Esophagus (tissue), 2 donors: ENCODE data around the gene RBM5. TPM values are rescaled to one million over a fixed set of nuclear protein-coding genes. Genes with fewer than 3 reads are reported as not detected.

Experiments used
- H3K27ac ChIP-seq, 2 donors: one replicate each; pipeline ENCODE4 v1.5.1; 2013; ENCODE audit warnings: low read depth in 2 of 2, mild to moderate bottlenecking in 2 of 2, inconsistent platforms in 1 of 2, low read length in 1 of 2, moderate library complexity in 1 of 2
- H3K27me3 ChIP-seq, 2 donors: one replicate each; pipeline ENCODE4 v1.6.1; 2013; ENCODE audit warnings: low read length in 2 of 2, control low read depth in 1 of 2, mild to moderate bottlenecking in 1 of 2; ENCODE audit not compliant: insufficient read depth in 2 of 2, control insufficient read depth in 1 of 2
- H3K36me3 ChIP-seq, 2 donors: one replicate each; pipeline ENCODE4 v1.6.1; 2013; ENCODE audit warnings: low read length in 1 of 2; ENCODE audit not compliant: control insufficient read depth in 2 of 2, insufficient read depth in 2 of 2
- H3K4me1 ChIP-seq, 2 donors: one replicate each; pipeline ENCODE4 v1.6.1; 2013; ENCODE audit warnings: low read length in 1 of 2; ENCODE audit not compliant: control insufficient read depth in 2 of 2, insufficient read depth in 2 of 2
- H3K4me3 ChIP-seq, 2 donors: one replicate each; pipeline ENCODE4 v1.5.1; 2013; ENCODE audit warnings: low read length in 2 of 2, mild to moderate bottlenecking in 2 of 2, low read depth in 1 of 2, moderate library complexity in 1 of 2
- H3K9me3 ChIP-seq, 2 donors: one replicate each; pipeline ENCODE4 v1.6.1; 2013; ENCODE audit warnings: mild to moderate bottlenecking in 2 of 2, low read depth in 1 of 2, low read length in 1 of 2, moderate library complexity in 1 of 2; ENCODE audit not compliant: control insufficient read depth in 2 of 2, insufficient read depth in 1 of 2
- WGBS, 2 donors: extraction: QIAGEN DNeasy Blood & Tissue Kit; methylation state at CpG; one replicate each; pipeline ENCODE4 v1.1.7; 2013; 5-methylcytosine and 5-hydroxymethylcytosine counted together
- polyA plus RNA-seq, 2 donors: library from polyadenylated mRNA; stranded (reverse); fragments of 200-250 nt; gene quantifications; one replicate each; pipeline ENCODE4 v1.2.3, GENCODE V29; 2013
- donor health status: healthy with polysubstance abuse.
- donor health status: Bipolar disorder and iron deficiency.

Gene RBM5
- polyA plus RNA-seq, 2 donors: 62.0 to 97.4 TPM

- Histone ChIP-seq H3K4me3 (no peak overlapping the region), H3K36me3 (peaks cover 0 to 32% of the 10 kb centered on the region in 2 donors), H3K9me3 (no peaks in the 10 kb centered on the region), H3K27ac (peak overlapping the region; percentile 88 to 98), H3K4me1 (peaks cover 28 to 83% of the 10 kb centered on the region in 2 donors), H3K27me3 (no peaks in the 10 kb centered on the region)
- WGBS, 2 donors: 14 to 31% methylated on average over 7 of the region's 7 CpGs
Measured at GRCh38 chr3:50164984-50165909, 76.5 kb downstream of the RBM5 start.

GRCh38 chr3:50165910-50166538, 77.3 kb downstream of the RBM5 start:
- Histone ChIP-seq H3K36me3 (peaks cover 0 to 29% of the 10 kb centered on the region in 2 donors), H3K4me1 (peaks cover 28 to 87% of the 10 kb centered on the region in 2 donors), H3K4me3 (no peak overlapping the region), H3K27me3 (no peaks in the 10 kb centered on the region), H3K9me3 (no peaks in the 10 kb centered on the region), H3K27ac (peak overlapping the region; percentile 88 to 98)
- 23 to 30% methylated on average over 15 of the region's 15 CpGs for WGBS, 2 donors

DNA sequence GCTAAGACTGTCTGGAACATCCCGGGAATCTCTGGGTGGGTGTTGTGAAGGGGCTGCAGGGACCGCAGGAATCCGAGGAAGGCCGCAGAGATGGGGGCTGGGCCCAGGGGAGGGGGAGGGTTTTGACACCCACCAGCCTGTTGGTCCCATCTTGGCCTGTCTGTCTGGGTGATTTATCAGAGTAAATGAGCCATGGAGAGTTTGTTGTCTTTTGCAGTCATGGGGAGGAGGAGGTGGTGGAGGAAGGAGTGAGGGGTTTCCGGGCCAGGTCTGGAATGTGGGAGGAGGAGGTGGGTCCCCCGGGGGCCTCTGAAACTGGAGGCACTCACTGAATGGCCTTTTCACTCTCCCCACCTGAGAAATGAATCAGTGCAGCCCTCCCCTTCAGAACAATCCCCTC, 77.9 kb downstream of the RBM5 start:
- no peaks in the 10 kb centered on the region for H3K27me3 ChIP-seq
- H3K27ac ChIP-seq: peak overlapping the region; percentile 88 to 98
- H3K36me3 ChIP-seq: peaks cover 0 to 25% of the 10 kb centered on the region in 2 donors
- no peaks in the 10 kb centered on the region for H3K9me3 ChIP-seq
- H3K4me1 ChIP-seq: peaks cover 26 to 88% of the 10 kb centered on the region in 2 donors
- WGBS, 2 donors: 35 to 45% methylated on average over 6 of the region's 6 CpGs
- no peak overlapping the region for H3K4me3 ChIP-seq

DNA sequence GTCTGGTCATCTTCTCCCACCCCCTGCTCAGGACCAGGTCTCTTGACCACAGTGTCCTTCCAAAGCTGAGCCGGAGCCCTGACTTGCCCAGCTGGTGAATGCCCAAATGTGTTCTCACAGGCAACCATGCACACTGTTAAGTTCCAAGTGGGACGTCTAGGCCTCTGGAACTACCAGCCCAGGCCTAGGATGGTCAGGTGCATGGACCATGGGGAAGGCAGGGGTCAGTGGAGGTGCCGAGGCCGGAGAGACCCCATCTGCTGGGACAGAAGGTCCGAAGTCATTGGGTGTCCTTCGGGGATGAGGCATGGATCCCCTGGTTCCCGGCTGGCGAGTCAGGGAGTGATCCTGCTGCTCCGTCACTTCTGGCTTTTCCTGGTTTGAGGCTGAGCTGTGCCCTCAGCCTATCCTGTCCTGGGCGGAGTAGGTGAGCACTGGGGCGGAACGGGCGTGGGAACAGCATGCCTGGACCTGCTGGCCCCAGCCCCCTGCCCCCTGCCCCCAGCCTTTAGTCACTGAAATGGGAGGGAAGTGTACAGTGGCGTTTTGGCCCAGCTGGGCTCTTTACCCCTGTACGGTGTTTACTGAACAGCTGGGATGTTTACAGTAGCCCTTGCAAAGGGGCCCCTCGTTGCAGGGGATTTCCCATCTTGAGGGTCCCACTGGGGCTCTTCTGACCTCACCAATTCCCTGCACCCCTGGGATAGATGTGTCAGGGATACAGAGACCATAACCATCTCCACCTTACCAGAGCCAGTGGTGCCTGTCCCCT, 78.5 kb downstream of the RBM5 start:
- WGBS, 2 donors: 34 to 48% methylated on average over 16 of the region's 16 CpGs
- no peaks in the 10 kb centered on the region for H3K27me3 ChIP-seq
- H3K36me3 ChIP-seq: peaks cover 0 to 23% of the 10 kb centered on the region in 2 donors
- H3K27ac ChIP-seq: peak overlapping the region; percentile 88 to 98
- no peaks in the 10 kb centered on the region for H3K9me3 ChIP-seq
- H3K4me1 ChIP-seq: peaks cover 26 to 88% of the 10 kb centered on the region in 2 donors
- no peak overlapping the region for H3K4me3 ChIP-seq

- Histone ChIP-seq H3K27ac (peak overlapping the region; percentile 88 to 98), H3K4me1 (peaks cover 28 to 88% of the 10 kb centered on the region in 2 donors)
Measured at GRCh38 chr3:50167841-50168209, 79.1 kb downstream of the RBM5 start.

DNA sequence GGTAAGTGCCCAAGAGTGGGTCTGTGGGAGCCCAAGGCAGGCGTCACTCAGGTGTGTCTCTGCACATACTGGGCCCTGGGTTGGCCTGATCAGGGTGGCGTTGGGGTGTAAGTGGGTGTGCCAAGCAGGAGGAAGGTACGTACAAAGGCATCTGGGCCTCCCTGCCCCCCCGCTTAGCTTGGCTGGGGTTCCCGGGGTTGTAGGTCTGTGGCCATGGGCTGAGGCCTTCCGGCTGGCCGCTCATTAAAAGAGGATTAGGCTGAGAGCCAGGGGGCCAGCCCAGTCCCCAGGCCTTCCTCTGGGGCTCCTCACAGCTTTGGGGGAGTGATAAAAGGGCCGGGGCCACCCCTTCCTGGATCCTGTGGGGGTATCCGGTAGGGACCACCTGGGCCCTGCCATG, 79.7 kb downstream of the RBM5 start:
- peaks cover 0 to 16% of the 10 kb centered on the region in 2 donors for H3K36me3 ChIP-seq
- H3K4me3 ChIP-seq: no peak overlapping the region
- H3K9me3 ChIP-seq: no peaks in the 10 kb centered on the region
- H3K27me3 ChIP-seq: no peaks in the 10 kb centered on the region
- H3K27ac ChIP-seq: peak overlapping the region; percentile 88 to 98
- peaks cover 28 to 82% of the 10 kb centered on the region in 2 donors for H3K4me1 ChIP-seq
- 43 to 45% methylated on average over 9 of the region's 9 CpGs for WGBS, 2 donors

More at GRCh38 chr3:50167841-50168209, 79.1 kb downstream of the RBM5 start:
- H3K36me3 ChIP-seq: peaks cover 0 to 19% of the 10 kb centered on the region in 2 donors
- no peak overlapping the region for H3K4me3 ChIP-seq
- 76 to 87% methylated on average over 7 of the region's 7 CpGs for WGBS, 2 donors
- H3K9me3 ChIP-seq: no peaks in the 10 kb centered on the region
- H3K27me3 ChIP-seq: no peaks in the 10 kb centered on the region

Other genes with a start within 250 kb of the RBM5 start
- 1 to 10 TPM; 4.1 to 4.3 TPM for gene TRAIP, start 232.4 kb upstream of the RBM5 start, polyA plus RNA-seq
- gene CAMKV, start 219.0 kb upstream of the RBM5 start, polyA plus RNA-seq: under 1 TPM in 1 of 2 donors, not detected in 1; 0.01 TPM
- gene MST1R, start 185.0 kb upstream of the RBM5 start, polyA plus RNA-seq: 10 to 100 TPM; 23.6 to 53.4 TPM
- gene MON1A, start 159.1 kb upstream of the RBM5 start, polyA plus RNA-seq: 10 to 100 TPM in 1 of 2 donors, 1 to 10 TPM in 1; 7.0 to 10.2 TPM
- 100 to 1,000 TPM in 1 of 2 donors, 10 to 100 TPM in 1; 36.5 to 101 TPM for gene RBM6, start 148.8 kb upstream of the RBM5 start, polyA plus RNA-seq
- 10 to 100 TPM; 55.4 to 79.6 TPM for gene SEMA3F, start 66.4 kb downstream of the RBM5 start, polyA plus RNA-seq
- under 1 TPM; 0.02 to 0.07 TPM for gene GNAT1, start 102.7 kb downstream of the RBM5 start, polyA plus RNA-seq
- gene SLC38A3, start 116.4 kb downstream of the RBM5 start, polyA plus RNA-seq: under 1 TPM; 0.08 to 0.11 TPM
- gene GNAI2, start 147.3 kb downstream of the RBM5 start, polyA plus RNA-seq: 10 to 100 TPM; 52.2 to 61.8 TPM
- 1 to 10 TPM; 5.2 to 7.8 TPM for gene SEMA3B, start 180.2 kb downstream of the RBM5 start, polyA plus RNA-seq
- under 1 TPM; 0.07 to 0.16 TPM for gene LSMEM2, start 190.2 kb downstream of the RBM5 start, polyA plus RNA-seq
- 10 to 100 TPM; 65.6 to 69.5 TPM for gene IFRD2, start 203.5 kb downstream of the RBM5 start, polyA plus RNA-seq
- gene HYAL3, start 210.5 kb downstream of the RBM5 start, polyA plus RNA-seq: 1 to 10 TPM; 3.4 to 5.1 TPM
- gene NAA80, start 210.5 kb downstream of the RBM5 start, polyA plus RNA-seq: 10 to 100 TPM in 1 of 2 donors, 1 to 10 TPM in 1; 6.9 to 11.2 TPM
- gene HYAL1, start 214.7 kb downstream of the RBM5 start, polyA plus RNA-seq: 1 to 10 TPM; 3.2 to 4.2 TPM
- gene HYAL2, start 233.8 kb downstream of the RBM5 start, polyA plus RNA-seq: 10 to 100 TPM; 25.6 to 43.1 TPM
- gene TUSC2, start 239.3 kb downstream of the RBM5 start, polyA plus RNA-seq: 10 to 100 TPM; 14.2 to 34.6 TPM